ENCODE results near the gene BANP.

BANP gene

GRCh38 chr16:88121886-88122580, 170.8 kb downstream of the BANP start:
- no peak for TF ChIP-seq CTCF (conservative IDR thresholded peaks at IDR 0.05; ENCODE audit: control insufficient read depth, insufficient read depth, low read depth, low read length)
- H3K4me3 ChIP-seq (ENCODE audit: control insufficient read depth, low read depth, low read length) = no peak overlapping the region
- DNase-seq (ENCODE audit: low read depth) = no peak

All from fibroblast of mammary gland (primary cell).